GM18511 (cell line): ENCODE data around the gene NSUN5.
"Not testable (repeated sequence)": the region's sequence is repeated elsewhere in the genome, so short reads cannot be mapped to it uniquely, and the experiment has no call there.

Experiments
- ATAC-seq: cut with Tn5 transposase; IDR thresholded peaks from one replicate; pipeline ENCODE4 v1.9.1; 2021; ENCODE audit warnings: mild to moderate bottlenecking, moderate library complexity; ENCODE audit not compliant: unreplicated experiment

The NSUN5 gene

GRCh38 chr7:73308665-73309214, at the start of gene NSUN5:
TSS of gene NSUN5 (minus strand) at chr7:73308826. CDS start at chr7:73308790, 36 bp downstream.
- peak; percentile 93 for ATAC-seq

GRCh38 chr7:73356159-73356558, 47.5 kb upstream of the NSUN5 start:
- ATAC-seq = no peak

DNA sequence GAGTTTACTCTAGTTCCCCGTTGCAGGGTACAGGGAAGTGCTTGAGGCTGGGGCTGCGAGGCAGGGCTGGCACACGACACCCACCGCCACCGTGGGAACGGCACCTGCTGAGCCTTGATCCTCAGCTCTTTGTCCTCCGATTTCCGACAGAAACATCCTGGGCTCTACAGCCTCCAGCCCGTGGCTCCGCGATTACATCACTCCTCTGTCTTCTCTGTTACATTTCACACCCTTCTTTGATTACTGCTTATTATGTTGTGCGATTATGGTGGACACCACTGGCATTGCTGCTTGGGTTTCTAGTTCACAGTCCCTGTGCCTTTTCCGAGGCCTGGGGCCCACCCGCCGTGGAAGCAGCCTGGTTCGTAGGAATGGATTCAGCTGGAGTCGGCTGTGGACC, 46.2 kb upstream of the NSUN5 start:
- no peak for ATAC-seq

DNA sequence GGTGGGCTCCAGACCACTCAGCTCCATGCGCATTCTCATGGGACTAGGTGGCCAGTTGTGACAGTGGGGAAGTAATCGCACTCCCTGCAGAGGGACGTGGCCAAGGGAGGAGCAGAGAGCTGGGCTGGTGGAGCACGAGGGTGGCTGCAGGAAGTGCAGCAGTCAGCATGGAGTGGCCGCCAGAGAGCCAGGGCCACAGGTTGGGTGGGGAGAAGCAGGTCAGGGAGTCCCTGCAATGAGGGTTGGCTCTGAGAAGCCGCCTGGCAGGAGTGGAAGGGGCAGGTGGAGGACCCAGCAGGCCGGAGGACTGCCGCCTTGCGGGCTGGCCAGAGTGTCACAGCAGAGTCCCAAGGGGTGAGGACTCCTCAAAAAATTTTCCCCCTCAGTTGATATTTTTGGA, 45.6 kb upstream of the NSUN5 start:
- ATAC-seq = no peak

GRCh38 chr7:73353243-73353642, 44.6 kb upstream of the NSUN5 start:
- ATAC-seq = no peak

DNA sequence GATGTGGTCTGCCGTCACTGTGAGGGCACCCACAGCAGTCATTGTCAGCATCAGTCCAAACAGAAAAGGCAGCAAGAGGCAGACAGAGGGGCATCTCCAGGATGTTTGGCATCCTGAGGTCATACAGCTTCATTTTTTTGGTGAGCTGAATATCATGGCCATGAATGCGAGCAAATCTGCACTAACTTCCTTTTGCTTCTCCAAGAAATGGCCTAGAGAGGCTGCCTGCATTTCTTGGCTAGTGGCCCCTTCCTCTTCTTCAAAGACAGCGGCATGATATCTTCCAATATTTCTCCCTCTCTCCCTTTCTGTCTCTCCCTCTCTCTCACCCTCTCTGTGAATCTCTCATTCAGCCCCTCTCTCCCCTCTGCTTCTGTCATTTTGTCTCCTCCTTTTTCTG, 44.2 kb upstream of the NSUN5 start:
- no peak for ATAC-seq

DNA sequence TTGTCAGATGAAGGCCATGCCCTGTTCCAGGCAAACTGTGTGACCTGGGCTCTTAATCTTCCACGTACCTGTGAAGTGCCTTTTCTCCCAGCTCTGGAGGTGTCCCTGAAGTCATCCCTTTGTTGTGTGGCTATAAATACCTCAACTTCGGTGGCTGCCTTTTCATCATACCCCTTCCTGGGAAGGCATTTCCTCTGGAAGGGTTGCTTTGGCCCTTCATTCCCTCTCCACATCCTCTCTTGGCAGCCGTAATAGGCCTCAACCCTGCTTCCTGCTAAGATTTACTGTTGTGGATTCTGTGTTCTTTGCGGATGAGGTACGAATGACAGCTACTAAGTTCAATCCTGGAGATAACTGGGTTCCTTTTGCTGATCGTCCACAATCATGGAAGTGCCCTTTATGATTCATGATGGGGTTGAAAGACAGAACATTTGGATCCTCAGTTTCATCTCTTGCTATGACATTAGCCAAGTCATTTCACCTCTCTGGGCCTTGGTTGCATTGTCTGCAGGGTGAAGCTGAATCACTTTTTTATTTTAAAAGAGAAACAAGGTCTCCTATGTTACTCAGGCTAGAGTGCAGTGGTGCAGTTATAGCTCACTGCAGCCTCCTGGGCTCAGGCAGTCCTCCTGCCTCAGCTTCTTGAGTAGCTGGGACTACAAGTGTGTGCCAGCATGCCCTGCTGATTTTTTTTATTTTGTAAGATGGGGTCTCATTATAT, 43.0 kb upstream of the NSUN5 start:
- no peak for ATAC-seq

DNA sequence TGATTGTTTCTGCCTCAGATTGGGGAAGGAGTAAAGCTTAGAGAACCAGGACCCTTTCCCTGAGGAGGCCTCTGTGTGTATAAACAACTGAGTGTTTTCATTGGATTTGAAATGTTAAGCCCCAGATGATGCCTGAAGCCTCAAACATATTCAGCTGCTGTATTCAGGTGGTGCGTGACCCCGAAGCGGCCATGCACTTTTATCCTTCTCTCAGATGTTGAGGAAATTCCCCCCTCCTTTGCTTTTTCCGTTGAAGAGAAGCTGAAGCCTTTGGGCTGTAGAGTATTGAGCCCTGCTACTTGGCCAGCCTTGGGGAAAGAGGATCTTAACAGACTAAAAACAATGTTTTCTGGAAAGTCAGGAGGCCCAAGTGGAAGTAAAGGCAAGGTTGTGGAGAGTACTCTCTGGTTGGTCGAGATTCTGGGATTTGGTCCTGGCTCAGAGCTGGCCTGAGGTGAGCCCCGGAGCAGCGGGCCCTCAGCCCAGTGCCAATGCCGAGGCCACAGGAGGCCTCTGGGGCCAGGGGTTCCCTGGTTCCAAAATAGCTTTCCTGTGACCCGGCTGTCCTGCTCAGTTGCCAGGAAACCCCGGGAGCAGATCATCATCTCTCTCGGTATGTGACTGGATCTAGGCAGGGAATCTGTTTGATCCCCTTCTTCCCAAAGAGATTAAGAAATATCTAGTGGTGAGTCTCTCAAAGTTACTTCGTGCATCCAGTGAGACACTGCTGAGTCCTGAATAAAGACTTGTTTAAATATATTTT, 41.9 kb upstream of the NSUN5 start:
- ATAC-seq = no peak

DNA sequence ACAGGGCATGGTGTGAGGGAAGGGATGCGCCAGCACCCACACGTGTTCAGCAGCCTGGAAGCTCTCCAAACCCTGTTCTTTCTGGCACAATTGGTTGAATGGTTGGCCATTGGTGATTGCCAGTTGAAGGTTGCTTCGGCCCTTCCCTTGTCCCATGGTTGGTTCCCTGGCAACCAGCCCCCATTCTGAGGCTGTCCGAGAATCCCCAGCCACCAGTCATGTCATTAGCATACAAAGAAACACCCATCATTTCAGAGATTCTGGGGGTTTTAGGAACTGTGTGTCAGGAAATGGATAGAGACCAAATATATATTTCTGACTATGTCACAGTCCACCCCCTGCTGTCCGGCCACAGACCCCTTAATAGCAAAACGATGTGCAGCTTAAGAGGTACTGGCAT, 41.1 kb upstream of the NSUN5 start:
- ATAC-seq = no peak

DNA sequence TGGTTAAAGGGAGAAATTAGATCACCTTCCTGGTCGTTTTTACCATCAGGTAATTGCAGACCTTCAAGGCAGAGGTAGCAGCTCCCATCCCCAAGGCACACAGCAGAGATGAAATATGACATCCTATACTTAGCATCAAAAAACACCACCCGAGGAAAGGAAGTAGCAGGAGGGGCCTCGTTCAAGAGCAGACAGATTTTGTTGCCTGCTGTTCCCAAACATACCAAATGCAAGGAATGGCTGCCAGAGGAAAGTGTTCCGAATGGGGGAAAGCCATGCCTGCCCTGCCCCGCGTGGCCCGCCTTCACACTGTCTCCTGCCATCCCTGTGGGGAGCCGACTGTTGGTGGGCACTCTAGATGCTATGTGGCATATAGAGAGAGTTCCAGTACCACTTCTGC, 37.3 kb upstream of the NSUN5 start:
- ATAC-seq = no peak

GRCh38 chr7:73345538-73345937, 36.9 kb upstream of the NSUN5 start:
- ATAC-seq = no peak

GRCh38 chr7:73343671-73344380, 35.2 kb upstream of the NSUN5 start:
- no peak for ATAC-seq

- ATAC-seq = no peak
These were observed 34.0 kb upstream of the NSUN5 start for GRCh38 chr7:73342645-73343044.

DNA sequence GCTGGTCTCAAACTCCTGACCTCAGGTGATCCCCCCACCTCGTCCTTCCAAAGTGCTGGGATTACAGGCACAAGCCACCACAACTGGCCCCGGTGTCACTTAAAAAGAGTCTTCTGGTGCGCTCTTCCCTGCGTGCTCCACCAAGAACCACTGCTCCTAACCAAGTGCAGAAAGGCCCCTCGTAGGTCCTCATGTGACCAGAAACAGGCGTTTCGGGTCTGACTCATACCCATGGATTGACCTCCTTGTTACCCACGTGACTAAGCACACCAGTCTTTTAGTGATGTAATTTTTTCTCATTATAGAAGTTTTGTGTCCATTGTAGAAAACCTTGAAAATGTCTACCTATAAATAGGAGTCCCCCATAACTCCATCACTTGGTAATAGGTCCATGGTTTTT, 33.3 kb upstream of the NSUN5 start:
- ATAC-seq = no peak

- no peak for ATAC-seq
These were observed 31.9 kb upstream of the NSUN5 start for GRCh38 chr7:73340514-73340913.

DNA sequence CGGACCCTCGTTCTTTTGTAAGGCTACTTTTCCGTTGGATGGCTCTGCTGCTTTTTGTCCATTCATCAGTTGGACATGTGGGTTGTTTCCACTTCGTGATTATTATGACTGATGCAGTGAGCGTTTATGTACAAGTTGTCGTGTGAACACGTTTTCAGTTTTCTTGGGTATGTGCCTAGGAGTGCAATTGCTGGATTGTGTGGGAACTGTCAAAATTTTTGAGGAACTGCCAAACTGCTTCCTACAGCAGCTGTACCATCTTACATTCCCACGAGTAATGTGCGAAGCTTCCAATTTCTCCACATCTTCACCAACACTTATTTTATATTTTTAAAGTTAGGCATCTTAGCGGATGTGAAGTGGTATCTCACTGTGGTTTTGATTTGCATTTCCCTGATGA, 29.7 kb upstream of the NSUN5 start:
- ATAC-seq = no peak

DNA sequence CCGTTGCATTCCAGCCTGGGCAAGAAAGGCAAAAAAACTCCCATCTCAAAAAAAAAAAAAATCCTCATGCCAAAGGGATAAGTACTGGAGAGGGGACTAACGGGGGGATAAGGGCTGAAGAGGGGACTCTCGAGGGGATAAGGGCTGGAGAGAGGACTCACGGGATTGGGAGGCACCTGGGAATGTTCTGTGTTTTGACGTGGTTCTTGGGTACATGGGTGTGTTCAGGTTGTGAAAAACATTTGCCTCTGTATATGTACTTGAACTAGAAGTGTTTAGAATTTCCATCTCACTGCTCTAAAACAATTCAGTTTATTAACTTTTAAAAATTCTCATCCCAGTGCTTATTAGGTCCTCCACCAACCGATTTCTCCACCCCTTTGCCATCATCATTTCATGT, 23.8 kb upstream of the NSUN5 start:
- ATAC-seq = no peak

- no peak for ATAC-seq
These were observed 22.1 kb upstream of the NSUN5 start for GRCh38 chr7:73330772-73331171.

GRCh38 chr7:73329861-73330581, 21.4 kb upstream of the NSUN5 start:
- ATAC-seq = no peak

DNA sequence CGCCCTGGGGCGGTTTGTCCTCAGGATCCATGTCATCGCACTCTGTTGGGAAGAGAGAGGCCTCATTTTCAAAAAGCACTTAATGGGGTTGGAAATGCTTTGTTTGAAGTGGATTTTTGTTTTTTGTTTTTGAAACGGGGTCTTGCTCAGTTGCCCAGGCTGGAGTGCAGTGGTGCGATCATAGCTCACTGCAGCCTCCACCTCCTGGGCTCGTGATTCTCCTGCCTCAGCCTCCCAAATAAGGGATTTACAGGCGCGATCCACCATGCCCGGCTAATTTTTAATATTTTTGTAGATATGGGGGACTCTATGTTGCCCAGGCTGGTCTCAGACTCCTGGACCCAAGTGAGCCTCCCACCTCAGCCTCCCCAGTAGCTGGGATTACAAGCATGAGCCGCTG, 20.1 kb upstream of the NSUN5 start:
- no peak for ATAC-seq

- ATAC-seq = not testable (repeated sequence)
These were observed 19.3 kb upstream of the NSUN5 start, which contains the start of the genes FKBP6 and TRIM50 for GRCh38 chr7:73327922-73328321. TSS of gene FKBP6 (plus strand) at chr7:73328161. CDS start at chr7:73328429, 268 bp downstream. TSS of gene TRIM50 (minus strand) at chr7:73328082. CDS start at chr7:73324787, 3,295 bp downstream.
